HepG2 (cell line): Measurements from ENCODE around the gene RPS19. TPM values are rescaled to one million over a fixed set of nuclear protein-coding genes. Genes with fewer than 3 reads are reported as not detected.

Experiments
- ATAC-seq: fragments of 200-7000 bp; cut with Tn5 transposase; 3 replicates; pipeline ENCODE4 v1.9.1; 2020; ENCODE audit warnings: mild to moderate bottlenecking, moderate library complexity
- BruUV-seq: library from RNA; stranded (reverse); fragments of 400-500 nt; replicated peaks from 2 replicates; lab custom pipeline; 2021; lab: Mats Ljungman, UMichigan
- CTCF ChIA-PET: fragments of 300-600 bp; formaldehyde crosslinking; extraction: SDS; loops from one replicate; lab custom pipeline; 2021; ENCODE audit warnings: low total read pairs, inconsistent platforms, low intra/inter-chr PET ratio; lab: Yijun Ruan, JAX
- POLR2A ChIA-PET: fragments of 350-600 bp; sonication (Branson Sonifier 250); formaldehyde crosslinking; loops from one replicate; lab custom pipeline; 2020; ENCODE audit warnings: antibody characterized with exemption, inconsistent platforms; lab: Yijun Ruan, JAX
- DNase-seq: peaks from one replicate; pipeline ENCODE4 v3.0.0-alpha.2; 2015; ENCODE audit warnings: low spot score
- FAIRE-seq: peaks from 3 replicates; lab custom pipeline; 2011; peaks lifted over from hg19 to GRCh38; lab: Jason Lieb, UNC
- H2AFZ ChIP-seq: one replicate; pipeline ENCODE4 v1.6.1; 2011; ENCODE audit warnings: low read length, inconsistent platforms
- H3K27ac ChIP-seq: fragments of 300-600 bp; 3 replicates; pipeline ENCODE4 v1.8.0; 2011; ENCODE audit warnings: mixed run types, mild to moderate bottlenecking, mixed read lengths, low read length, inconsistent platforms; ENCODE audit not compliant: insufficient read depth; ENCODE audit errors: extremely low read length
- H3K27me3 ChIP-seq, 2 experiments: fragments of 200-600 bp in 1 of 2; 2 replicates in 1 of 2; 3 replicates in 1 of 2; pipeline versions ENCODE4 v1.6.0 to v1.8.0; 2011; ENCODE audit warnings: low read length in 2 of 2, mild to moderate bottlenecking in 2 of 2, moderate library complexity in 2 of 2, inconsistent platforms in 1 of 2; ENCODE audit not compliant: insufficient read depth in 2 of 2, control insufficient read depth in 1 of 2
- H3K36me3 ChIP-seq, 2 experiments: fragments of 200-600 bp in 1 of 2; replicated peaks in 1 of 2; 2 replicates in 1 of 2; 3 replicates in 1 of 2; pipeline versions ENCODE4 v1.5.1 to v1.8.0; 2011; ENCODE audit warnings: low read length in 2 of 2, inconsistent platforms in 1 of 2; ENCODE audit not compliant: insufficient read depth in 2 of 2, control insufficient read depth in 1 of 2
- H3K4me1 ChIP-seq: 2 replicates; pipeline ENCODE4 v1.5.1; 2012; ENCODE audit warnings: low read length, inconsistent platforms; ENCODE audit not compliant: insufficient read depth
- H3K4me2 ChIP-seq: 2 replicates; pipeline ENCODE4 v1.6.0; 2011; ENCODE audit warnings: low read depth, low read length, inconsistent platforms
- H3K4me3 ChIP-seq, 3 experiments: fragments of 200-600 bp in 1 of 3; sonication (generic), shearing (Covaris generic) in 1 of 3; replicated peaks in 1 of 3; 2 replicates each; pipeline ENCODE4 v1.5.1; 2011 to 2016; ENCODE audit warnings: low read length in 3 of 3, inconsistent platforms in 2 of 3, low read depth in 2 of 3, mild to moderate bottlenecking in 2 of 3, control low read depth in 1 of 3, mixed read lengths in 1 of 3; ENCODE audit not compliant: insufficient read depth in 1 of 3
- H3K79me2 ChIP-seq: one replicate; pipeline ENCODE4 v1.6.1; 2011; ENCODE audit warnings: low read length, inconsistent platforms; ENCODE audit not compliant: insufficient read depth
- H3K9ac ChIP-seq: 2 replicates; pipeline ENCODE4 v1.6.0; 2011; ENCODE audit warnings: mild to moderate bottlenecking, low read depth, low read length, inconsistent platforms; ENCODE audit not compliant: insufficient read depth
- H3K9me3 ChIP-seq: 2 replicates; pipeline ENCODE4 v1.5.1; 2012; ENCODE audit warnings: mild to moderate bottlenecking, low read length
- H4K20me1 ChIP-seq: 2 replicates; pipeline ENCODE4 v1.6.0; 2011; ENCODE audit warnings: inconsistent platforms, mild to moderate bottlenecking, low read length, moderate library complexity; ENCODE audit not compliant: insufficient read depth
- KDM2A ChIP-seq: sonication (generic); formaldehyde crosslinking; IDR thresholded peaks from 2 replicates; pipeline ENCODE4 v1.4.0; 2020; ENCODE audit warnings: low read depth, missing genetic modification reagents, borderline replicate concordance
- MIXL1 ChIP-seq: IDR thresholded peaks from 2 replicates; pipeline ENCODE4 v1.6.1; 2016
- MNT ChIP-seq: fragments of 450-650 bp; IDR thresholded peaks from 2 replicates; pipeline ENCODE4 v1.6.1; 2016
- NFIC ChIP-seq: IDR thresholded peaks from 2 replicates; pipeline ENCODE4 v1.6.1; 2012; ENCODE audit warnings: mild to moderate bottlenecking, low read length, inconsistent platforms
- PAF1 ChIP-seq: IDR thresholded peaks from 2 replicates; pipeline ENCODE4 v1.6.1; 2016; ENCODE audit warnings: missing genetic modification reagents, missing compliant biosample characterization
- POLR2AphosphoS5 ChIP-seq: IDR thresholded peaks from 2 replicates; pipeline ENCODE4 v1.6.1; 2012; ENCODE audit warnings: low read depth, low read length
- POLR2G ChIP-seq: fragments of 200-400 bp; formaldehyde crosslinking; IDR thresholded peaks from 2 replicates; pipeline ENCODE4 v1.6.1; 2018; ENCODE audit warnings: mild to moderate bottlenecking, low read depth, low read length, moderate library complexity
- RBAK ChIP-seq: sonication (generic); formaldehyde crosslinking; IDR thresholded peaks from 2 replicates; pipeline ENCODE4 v1.5.1; 2020; ENCODE audit warnings: mild to moderate bottlenecking, missing genetic modification reagents
- STAT5B ChIP-seq: sonication (generic); formaldehyde crosslinking; IDR thresholded peaks from 2 replicates; pipeline ENCODE4 v1.4.0; 2020; ENCODE audit warnings: missing genetic modification reagents
- ZC3H4 ChIP-seq: sonication (generic); formaldehyde crosslinking; IDR thresholded peaks from 2 replicates; pipeline ENCODE4 v1.4.0; 2020; ENCODE audit warnings: missing genetic modification reagents, borderline replicate concordance
- ZNF326 ChIP-seq: sonication (generic); formaldehyde crosslinking; IDR thresholded peaks from 2 replicates; pipeline ENCODE4 v1.4.0; 2020; ENCODE audit warnings: missing genetic modification reagents, borderline replicate concordance
- ZSCAN31 ChIP-seq: sonication (generic); formaldehyde crosslinking; IDR thresholded peaks from 2 replicates; pipeline ENCODE4 v1.5.0; 2020; ENCODE audit warnings: low read depth, mild to moderate bottlenecking, missing genetic modification reagents
- WGBS: methylation state at CpG from one replicate; pipeline ENCODE4 v1.1.6; 2017; ENCODE audit warnings: low lambda C conversion rate; 5-methylcytosine and 5-hydroxymethylcytosine counted together
- in situ Hi-C: cut with HindIII; loops from 2 replicates; pipeline ENCODE4 v1.10.0; 2017; ENCODE audit warnings: low pct_unique_long_range_greater_than_20kb; ENCODE audit not compliant: extremely low pct_ligation_motif_present
- intact Hi-C: fragments of 100-400 bp; cut with micrococcal nuclease; formaldehyde crosslinking; loops from one replicate; pipeline ENCODE4 v1.10.0; 2022; ENCODE audit not compliant: unreplicated experiment
- polyA plus RNA-seq, 8 experiments: library from polyadenylated mRNA; depleted of rRNA in 3 of 8; stranded (reverse) in 7 of 8; unstranded in 1 of 8; fragments of >200 nt; fragmentation: Illumina TruSeq in 4 of 8; extraction: Trizol in 4 of 8; gene quantifications; 2 replicates each; pipeline versions ENCODE4 v1.2.1 to v1.2.3, GENCODE V29; 2011 to 2016; ENCODE audit warnings: low read depth in 4 of 8, missing spikeins in 1 of 8, mixed read lengths in 1 of 8; ENCODE audit not compliant: insufficient read depth in 1 of 8
- total RNA-seq, 5 experiments: library from RNA; depleted of rRNA; stranded (reverse); fragments of >200 nt; fragmentation: Illumina TruSeq; extraction: Trizol; gene quantifications; 2 replicates each; pipeline ENCODE4 v1.2.3, GENCODE V29; 2016; ENCODE audit warnings: low read depth in 1 of 5

The RPS19 gene
- total and polyA plus RNA-seq, 2 of the 13 experiments (the other 11 are each of a cell fraction or from before 2014, with no cell fraction given), result 1,983 to 4,758 TPM

GRCh38 chr19:41872384-41872774 is 12.3 kb downstream of the RPS19 start:
- H2AFZ ChIP-seq, result no peak overlapping the region
- ATAC-seq, result no peak
- POLR2A ChIA-PET, result interaction anchor here (1.3 to 6.9 kb wide), 5 partner anchors 9 to 85 kb away, joined by 6 to 72 read pairs (median 18); partner anchors contain the start of genes ARHGEF1 and RPS19
- H4K20me1 ChIP-seq, result peaks cover 55% of the 10 kb centered on the region
- FAIRE-seq, result no peak
- no peaks in the 10 kb centered on the region for H3K9me3 ChIP-seq
- in situ Hi-C loops, result no loop called here
- H3K36me3 ChIP-seq, result peaks cover 15 to 43% of the 10 kb centered on the region in 2 experiments
- DNase-seq, result no peak
- peaks cover 41% of the 10 kb centered on the region for H3K4me1 ChIP-seq
- 0 out of 2 replicates have a peak, but pooled peaks have one; percentile 38 for TF ChIP-seq STAT5B (CRISPR knock-in tag)
- 0 out of 2 replicates have a peak, but pooled peaks have one; percentile 26 for TF ChIP-seq ZSCAN31 (CRISPR knock-in tag)
- 0 out of 2 replicates have a peak, but pooled peaks have one; percentile 5 for TF ChIP-seq NFIC
- TF ChIP-seq KDM2A (CRISPR knock-in tag), result peak; percentile 19; the same call in 1 of the 2 replicates
- TF ChIP-seq MIXL1, result no peak
- TF ChIP-seq POLR2AphosphoS5, result peak; percentile 38; the same call in 1 of the 2 replicates
- TF ChIP-seq MNT, result no peak
- TF ChIP-seq POLR2G, result peak; percentile 9; the same call in 1 of the 2 replicates
- TF ChIP-seq RBAK (CRISPR knock-in tag), result no peak
- TF ChIP-seq PAF1, result peak; percentile 46; the same call in 1 of the 2 replicates
- TF ChIP-seq ZC3H4 (CRISPR knock-in tag), result 0 out of 2 replicates have a peak, but pooled peaks have one; percentile 53
- 0 out of 2 replicates have a peak, but pooled peaks have one; percentile 22 for TF ChIP-seq ZNF326 (CRISPR knock-in tag)
- peaks cover 1% of the 10 kb centered on the region in 2 experiments; a peak in 1 of 5 replicates for H3K27me3 ChIP-seq
- no peak overlapping the region for H3K27ac ChIP-seq
- no peak overlapping the region for H3K9ac ChIP-seq
- no peak overlapping the region for H3K4me3 ChIP-seq
- no TSS peak for BruUV-seq
- intact Hi-C loops, result loop anchor here (2.0 kb wide), 2 partner anchors 62 to 78 kb away; no protein-coding TSS in a partner anchor
- H3K4me2 ChIP-seq, result no peak overlapping the region
- peaks cover 3% of the 10 kb centered on the region for H3K79me2 ChIP-seq
- CTCF ChIA-PET, result interaction anchor here (0.7 to 2.1 kb wide), 3 partner anchors 16 to 80 kb away, joined by 5 to 14 read pairs (median 13); no protein-coding TSS in a partner anchor
- WGBS, result 95% methylated on average over 10 of the region's 12 CpGs
